HL-60 (cell line): ENCODE measurements around the gene SRRM5.

Experiments used
- DNase-seq, 2 experiments: peaks; one replicate each; pipeline ENCODE4 v3.0.0-alpha.2; 2010 to 2020; ENCODE audit warnings: low read depth in 1 of 2, low spot score in 1 of 2
- H3K27ac ChIP-seq: fragments of 250-450 bp; sonication (Bioruptor Pico); replicated peaks from 2 replicates; pipeline ENCODE4 v1.5.1; 2020; ENCODE audit warnings: mild to moderate bottlenecking, moderate library complexity
- H3K27me3 ChIP-seq: fragments of 250-450 bp; sonication (Bioruptor Pico); 2 replicates; pipeline ENCODE4 v1.5.1; 2021; ENCODE audit warnings: mild to moderate bottlenecking, moderate library complexity; ENCODE audit not compliant: insufficient read depth, poor library complexity, severe bottlenecking
- H3K4me3 ChIP-seq: replicated peaks from 2 replicates; pipeline ENCODE4 v1.5.1; 2011; ENCODE audit warnings: mild to moderate bottlenecking, control low read depth, low read length; ENCODE audit not compliant: insufficient read depth
- GABPA ChIP-seq: IDR thresholded peaks from 2 replicates; pipeline ENCODE4 v1.6.1; 2012; ENCODE audit warnings: low read depth
- POLR2AphosphoS5 ChIP-seq: IDR thresholded peaks from 2 replicates; pipeline ENCODE4 v1.6.1; 2012; ENCODE audit warnings: low read depth
- SPI1 ChIP-seq: IDR thresholded peaks from 2 replicates; pipeline ENCODE4 v1.6.1; 2012; ENCODE audit warnings: low read depth, mild to moderate bottlenecking, borderline replicate concordance
- TF ChIP-seq, protein P1 (sequence below): IDR thresholded peaks from 2 replicates; pipeline ENCODE4 v1.6.1; 2012; ENCODE audit warnings: low read depth; ENCODE audit not compliant: insufficient replicate concordance
- TF ChIP-seq, protein P2 (sequence below): IDR thresholded peaks from one replicate; pipeline ENCODE4 v1.5.1; 2011; ENCODE audit warnings: low read length, control low read depth, inconsistent platforms; ENCODE audit not compliant: insufficient read depth

The SRRM5 gene

GRCh38 chr19:43609872-43610271, 2.0 kb upstream of the SRRM5 start:
- no peaks in the 10 kb centered on the region for H3K27me3 ChIP-seq
- no peak for DNase-seq
- no peak overlapping the region for H3K27ac ChIP-seq
- H3K4me3 ChIP-seq: no peak overlapping the region
- TF ChIP-seq POLR2AphosphoS5: no peak
- TF ChIP-seq SPI1: no peak
- TF ChIP-seq, protein P1, sequence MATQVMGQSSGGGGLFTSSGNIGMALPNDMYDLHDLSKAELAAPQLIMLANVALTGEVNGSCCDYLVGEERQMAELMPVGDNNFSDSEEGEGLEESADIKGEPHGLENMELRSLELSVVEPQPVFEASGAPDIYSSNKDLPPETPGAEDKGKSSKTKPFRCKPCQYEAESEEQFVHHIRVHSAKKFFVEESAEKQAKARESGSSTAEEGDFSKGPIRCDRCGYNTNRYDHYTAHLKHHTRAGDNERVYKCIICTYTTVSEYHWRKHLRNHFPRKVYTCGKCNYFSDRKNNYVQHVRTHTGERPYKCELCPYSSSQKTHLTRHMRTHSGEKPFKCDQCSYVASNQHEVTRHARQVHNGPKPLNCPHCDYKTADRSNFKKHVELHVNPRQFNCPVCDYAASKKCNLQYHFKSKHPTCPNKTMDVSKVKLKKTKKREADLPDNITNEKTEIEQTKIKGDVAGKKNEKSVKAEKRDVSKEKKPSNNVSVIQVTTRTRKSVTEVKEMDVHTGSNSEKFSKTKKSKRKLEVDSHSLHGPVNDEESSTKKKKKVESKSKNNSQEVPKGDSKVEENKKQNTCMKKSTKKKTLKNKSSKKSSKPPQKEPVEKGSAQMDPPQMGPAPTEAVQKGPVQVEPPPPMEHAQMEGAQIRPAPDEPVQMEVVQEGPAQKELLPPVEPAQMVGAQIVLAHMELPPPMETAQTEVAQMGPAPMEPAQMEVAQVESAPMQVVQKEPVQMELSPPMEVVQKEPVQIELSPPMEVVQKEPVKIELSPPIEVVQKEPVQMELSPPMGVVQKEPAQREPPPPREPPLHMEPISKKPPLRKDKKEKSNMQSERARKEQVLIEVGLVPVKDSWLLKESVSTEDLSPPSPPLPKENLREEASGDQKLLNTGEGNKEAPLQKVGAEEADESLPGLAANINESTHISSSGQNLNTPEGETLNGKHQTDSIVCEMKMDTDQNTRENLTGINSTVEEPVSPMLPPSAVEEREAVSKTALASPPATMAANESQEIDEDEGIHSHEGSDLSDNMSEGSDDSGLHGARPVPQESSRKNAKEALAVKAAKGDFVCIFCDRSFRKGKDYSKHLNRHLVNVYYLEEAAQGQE: no peak
- TF ChIP-seq GABPA: no peak
- TF ChIP-seq, protein P2, sequence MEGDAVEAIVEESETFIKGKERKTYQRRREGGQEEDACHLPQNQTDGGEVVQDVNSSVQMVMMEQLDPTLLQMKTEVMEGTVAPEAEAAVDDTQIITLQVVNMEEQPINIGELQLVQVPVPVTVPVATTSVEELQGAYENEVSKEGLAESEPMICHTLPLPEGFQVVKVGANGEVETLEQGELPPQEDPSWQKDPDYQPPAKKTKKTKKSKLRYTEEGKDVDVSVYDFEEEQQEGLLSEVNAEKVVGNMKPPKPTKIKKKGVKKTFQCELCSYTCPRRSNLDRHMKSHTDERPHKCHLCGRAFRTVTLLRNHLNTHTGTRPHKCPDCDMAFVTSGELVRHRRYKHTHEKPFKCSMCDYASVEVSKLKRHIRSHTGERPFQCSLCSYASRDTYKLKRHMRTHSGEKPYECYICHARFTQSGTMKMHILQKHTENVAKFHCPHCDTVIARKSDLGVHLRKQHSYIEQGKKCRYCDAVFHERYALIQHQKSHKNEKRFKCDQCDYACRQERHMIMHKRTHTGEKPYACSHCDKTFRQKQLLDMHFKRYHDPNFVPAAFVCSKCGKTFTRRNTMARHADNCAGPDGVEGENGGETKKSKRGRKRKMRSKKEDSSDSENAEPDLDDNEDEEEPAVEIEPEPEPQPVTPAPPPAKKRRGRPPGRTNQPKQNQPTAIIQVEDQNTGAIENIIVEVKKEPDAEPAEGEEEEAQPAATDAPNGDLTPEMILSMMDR: no peak

GRCh38 chr19:43610493-43610892, 1.4 kb upstream of the SRRM5 start:
- Histone ChIP-seq H3K27ac (no peak overlapping the region), H3K27me3 (no peaks in the 10 kb centered on the region), H3K4me3 (no peak overlapping the region)
- TF ChIP-seq, protein P2: no peak
- no peak for TF ChIP-seq SPI1
- no peak for TF ChIP-seq GABPA
- no peak for TF ChIP-seq POLR2AphosphoS5
- TF ChIP-seq, protein P1: no peak
- no peak for DNase-seq

GRCh38 chr19:43612374-43612773, 486 bp downstream of the SRRM5 start:
- H3K27ac ChIP-seq: no peak overlapping the region
- TF ChIP-seq, protein P2: no peak
- TF ChIP-seq, protein P1: no peak
- TF ChIP-seq SPI1: no peak
- no peak for TF ChIP-seq GABPA
- TF ChIP-seq POLR2AphosphoS5: no peak
- no peaks in the 10 kb centered on the region for H3K27me3 ChIP-seq
- H3K4me3 ChIP-seq: no peak overlapping the region
- DNase-seq: no peak
